ENCODE measurements around the gene TNS2. TPM values are rescaled to one million over a fixed set of nuclear protein-coding genes. Genes with fewer than 3 reads are reported as not detected.
A peak's percentile ranks its signal among the peaks of the same experiment; 100 is the strongest.

Gene TNS2
- total and polyA plus RNA-seq, 9 of the 15 experiments (the other 6 are each of a cell fraction or from before 2014, with no cell fraction given) = 0.28 to 3.1 (median 1.2) TPM; not detected in 1

DNA sequence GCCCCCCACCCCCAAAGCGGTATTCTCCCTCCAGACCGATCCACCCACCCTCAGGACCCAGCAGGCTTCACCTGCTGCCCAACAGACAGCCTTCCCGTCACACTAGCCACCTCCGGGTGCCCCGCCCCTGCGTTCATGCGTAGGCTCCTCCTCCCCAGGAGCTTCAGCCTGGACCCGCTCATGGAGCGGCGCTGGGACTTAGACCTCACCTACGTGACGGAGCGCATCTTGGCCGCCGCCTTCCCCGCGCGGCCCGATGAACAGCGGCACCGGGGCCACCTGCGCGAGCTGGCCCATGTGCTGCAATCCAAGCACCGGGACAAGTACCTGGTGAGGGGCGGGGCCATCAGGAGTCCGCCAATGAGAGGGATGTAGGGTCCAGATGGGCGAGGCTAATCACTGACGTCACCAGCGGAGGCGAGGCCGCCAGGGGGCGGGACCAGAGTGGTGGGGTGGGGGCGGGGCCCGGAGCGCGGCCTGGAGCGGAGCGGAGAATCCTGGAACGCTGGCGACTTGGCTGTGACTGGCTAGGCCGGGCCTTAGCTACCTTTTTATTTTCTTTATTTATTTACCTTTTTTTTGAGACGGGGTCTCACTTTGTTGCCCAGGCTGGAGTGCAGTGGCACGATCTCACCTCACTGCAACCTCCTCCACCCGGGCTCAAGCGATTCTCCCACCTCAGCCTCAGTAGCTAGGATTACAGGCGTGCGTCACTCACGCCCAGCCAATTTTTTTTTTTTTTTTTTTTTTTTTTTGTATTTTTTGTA is 4.4 kb downstream of the TNS2 start (continued):
- TF ChIP-seq, protein P1, sequence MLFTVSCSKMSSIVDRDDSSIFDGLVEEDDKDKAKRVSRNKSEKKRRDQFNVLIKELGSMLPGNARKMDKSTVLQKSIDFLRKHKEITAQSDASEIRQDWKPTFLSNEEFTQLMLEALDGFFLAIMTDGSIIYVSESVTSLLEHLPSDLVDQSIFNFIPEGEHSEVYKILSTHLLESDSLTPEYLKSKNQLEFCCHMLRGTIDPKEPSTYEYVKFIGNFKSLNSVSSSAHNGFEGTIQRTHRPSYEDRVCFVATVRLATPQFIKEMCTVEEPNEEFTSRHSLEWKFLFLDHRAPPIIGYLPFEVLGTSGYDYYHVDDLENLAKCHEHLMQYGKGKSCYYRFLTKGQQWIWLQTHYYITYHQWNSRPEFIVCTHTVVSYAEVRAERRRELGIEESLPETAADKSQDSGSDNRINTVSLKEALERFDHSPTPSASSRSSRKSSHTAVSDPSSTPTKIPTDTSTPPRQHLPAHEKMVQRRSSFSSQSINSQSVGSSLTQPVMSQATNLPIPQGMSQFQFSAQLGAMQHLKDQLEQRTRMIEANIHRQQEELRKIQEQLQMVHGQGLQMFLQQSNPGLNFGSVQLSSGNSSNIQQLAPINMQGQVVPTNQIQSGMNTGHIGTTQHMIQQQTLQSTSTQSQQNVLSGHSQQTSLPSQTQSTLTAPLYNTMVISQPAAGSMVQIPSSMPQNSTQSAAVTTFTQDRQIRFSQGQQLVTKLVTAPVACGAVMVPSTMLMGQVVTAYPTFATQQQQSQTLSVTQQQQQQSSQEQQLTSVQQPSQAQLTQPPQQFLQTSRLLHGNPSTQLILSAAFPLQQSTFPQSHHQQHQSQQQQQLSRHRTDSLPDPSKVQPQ (CRISPR knock-in tag; IDR thresholded peaks at IDR 0.05; ENCODE audit: borderline replicate concordance) = no peak
- TF ChIP-seq, protein P2, sequence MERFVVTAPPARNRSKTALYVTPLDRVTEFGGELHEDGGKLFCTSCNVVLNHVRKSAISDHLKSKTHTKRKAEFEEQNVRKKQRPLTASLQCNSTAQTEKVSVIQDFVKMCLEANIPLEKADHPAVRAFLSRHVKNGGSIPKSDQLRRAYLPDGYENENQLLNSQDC (CRISPR knock-in tag; IDR thresholded peaks at IDR 0.05) = no peak
- TF ChIP-seq ZNF316 (IDR thresholded peaks at IDR 0.05) = no peak
- no peak for TF ChIP-seq CHCHD3 (CRISPR knock-in tag; IDR thresholded peaks at IDR 0.05)
- no peak for TF ChIP-seq ZNF764 (CRISPR knock-in tag; IDR thresholded peaks at IDR 0.05; ENCODE audit: low read depth)
- no peak for TF ChIP-seq ETS2 (tag; IDR thresholded peaks at IDR 0.05; ENCODE audit: borderline replicate concordance, poor library complexity, severe bottlenecking)
- no peak for TF ChIP-seq NFXL1 (CRISPR knock-in tag; IDR thresholded peaks at IDR 0.05)
- TF ChIP-seq PRPF4 (IDR thresholded peaks at IDR 0.05; ENCODE audit: insufficient read depth, low read depth, low read length, poor library complexity, severe bottlenecking) = no peak
- 0 out of 4 replicates have a peak, but pooled peaks of 1 of the 2 experiments have one; percentile 24 for TF ChIP-seq FOXK2 (conservative IDR thresholded peaks at IDR 0.05 in 1 of 2, IDR thresholded peaks at IDR 0.05 in 1 of 2; ENCODE audit: low read depth in 2 of 2)
- no peak for TF ChIP-seq NFIX (CRISPR knock-in tag; IDR thresholded peaks at IDR 0.05; ENCODE audit: low read depth)
- no peak for TF ChIP-seq FOXP1 (CRISPR knock-in tag; IDR thresholded peaks at IDR 0.05)
- TF ChIP-seq PYGO2 (tag; IDR thresholded peaks at IDR 0.05) = no peak
- TF ChIP-seq, protein P3, sequence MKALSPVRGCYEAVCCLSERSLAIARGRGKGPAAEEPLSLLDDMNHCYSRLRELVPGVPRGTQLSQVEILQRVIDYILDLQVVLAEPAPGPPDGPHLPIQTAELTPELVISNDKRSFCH (CRISPR knock-in tag; IDR thresholded peaks at IDR 0.05) = no peak
- TF ChIP-seq, protein P3 (tag; IDR thresholded peaks at IDR 0.05) = no peak
- TF ChIP-seq ZBTB17 (CRISPR knock-in tag; IDR thresholded peaks at IDR 0.05) = no peak
- no peak for TF ChIP-seq PTTG1 (tag; IDR thresholded peaks at IDR 0.05; ENCODE audit: low read depth)
- no peak for TF ChIP-seq ZNF668 (CRISPR knock-in tag; IDR thresholded peaks at IDR 0.05)
- TF ChIP-seq, protein P4, sequence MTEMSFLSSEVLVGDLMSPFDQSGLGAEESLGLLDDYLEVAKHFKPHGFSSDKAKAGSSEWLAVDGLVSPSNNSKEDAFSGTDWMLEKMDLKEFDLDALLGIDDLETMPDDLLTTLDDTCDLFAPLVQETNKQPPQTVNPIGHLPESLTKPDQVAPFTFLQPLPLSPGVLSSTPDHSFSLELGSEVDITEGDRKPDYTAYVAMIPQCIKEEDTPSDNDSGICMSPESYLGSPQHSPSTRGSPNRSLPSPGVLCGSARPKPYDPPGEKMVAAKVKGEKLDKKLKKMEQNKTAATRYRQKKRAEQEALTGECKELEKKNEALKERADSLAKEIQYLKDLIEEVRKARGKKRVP (CRISPR knock-in tag; IDR thresholded peaks at IDR 0.05) = no peak
- no peak for TF ChIP-seq NR3C1 (CRISPR knock-in tag; IDR thresholded peaks at IDR 0.05)
- TF ChIP-seq TCFL5 (CRISPR knock-in tag; conservative IDR thresholded peaks at IDR 0.05) = no peak
- TF ChIP-seq, protein P5, sequence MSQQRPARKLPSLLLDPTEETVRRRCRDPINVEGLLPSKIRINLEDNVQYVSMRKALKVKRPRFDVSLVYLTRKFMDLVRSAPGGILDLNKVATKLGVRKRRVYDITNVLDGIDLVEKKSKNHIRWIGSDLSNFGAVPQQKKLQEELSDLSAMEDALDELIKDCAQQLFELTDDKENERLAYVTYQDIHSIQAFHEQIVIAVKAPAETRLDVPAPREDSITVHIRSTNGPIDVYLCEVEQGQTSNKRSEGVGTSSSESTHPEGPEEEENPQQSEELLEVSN (IDR thresholded peaks at IDR 0.05; ENCODE audit: borderline replicate concordance in 1 of 2, extremely low read depth in 1 of 2, insufficient read depth in 1 of 2, insufficient read length in 1 of 2, low read depth in 1 of 2, low read length in 1 of 2, poor library complexity in 1 of 2, severe bottlenecking in 1 of 2) = no peak
- TF ChIP-seq CTBP1 (IDR thresholded peaks at IDR 0.05; ENCODE audit: borderline replicate concordance) = peak; percentile 92
- no peak for TF ChIP-seq RFX5 (IDR thresholded peaks at IDR 0.05; ENCODE audit: low read depth, low read length)
